GM12878 (cell line): ENCODE results near the gene FXN. TPM values are rescaled to one million over a fixed set of nuclear protein-coding genes. Genes with fewer than 3 reads are reported as not detected.

ENCODE experiments used
- CBFB ChIP-seq: IDR thresholded peaks from 2 replicates; pipeline ENCODE4 v1.6.1; 2016; ENCODE audit warnings: antibody characterized with exemption, low read depth
- DPF2 ChIP-seq: fragments of 450-650 bp; IDR thresholded peaks from 2 replicates; pipeline ENCODE4 v1.6.1; 2017; ENCODE audit warnings: mild to moderate bottlenecking
- EGR1 ChIP-seq, 2 experiments: IDR thresholded peaks; 1 replicate in 1 of 2; 2 replicates in 1 of 2; pipeline ENCODE4 v1.6.1; 2011 to 2012; ENCODE audit warnings: low read depth in 2 of 2, low read length in 2 of 2, borderline replicate concordance in 1 of 2, mild to moderate bottlenecking in 1 of 2, moderate library complexity in 1 of 2
- EZH2 ChIP-seq: IDR thresholded peaks from 2 replicates; pipeline ENCODE4 v1.6.1; 2012; ENCODE audit warnings: low read depth, mild to moderate bottlenecking, control low read depth, inconsistent platforms, low read length, borderline replicate concordance; ENCODE audit not compliant: control insufficient read depth
- NFYA ChIP-seq: IDR thresholded peaks from 2 replicates; pipeline ENCODE4 v1.6.1; 2011; ENCODE audit warnings: low read depth, mild to moderate bottlenecking, low read length, improper control_type of control experiment, borderline replicate concordance
- NRF1 ChIP-seq: conservative IDR thresholded peaks from 2 replicates; pipeline ENCODE4 v1.6.1; 2011; ENCODE audit warnings: mild to moderate bottlenecking, low read depth, low read length, improper control_type of control experiment
- PAX5 ChIP-seq: IDR thresholded peaks from 2 replicates; pipeline ENCODE4 v1.6.1; 2011; ENCODE audit warnings: low read depth, low read length, borderline replicate concordance
- RAD51 ChIP-seq: fragments of 450-650 bp; IDR thresholded peaks from 2 replicates; pipeline ENCODE4 v1.6.1; 2016; ENCODE audit warnings: moderate library complexity, mild to moderate bottlenecking, inconsistent platforms
- SMAD5 ChIP-seq: IDR thresholded peaks from 2 replicates; pipeline ENCODE4 v1.6.1; 2016; ENCODE audit warnings: antibody characterized with exemption, low read depth
- ZBED1 ChIP-seq: IDR thresholded peaks from 2 replicates; pipeline ENCODE4 v1.6.1; 2016; ENCODE audit warnings: borderline replicate concordance
- ZNF274 ChIP-seq: IDR thresholded peaks from one replicate; pipeline ENCODE4 v1.8.0; 2011; ENCODE audit not compliant: insufficient read length, insufficient read depth
- polyA plus RNA-seq, 11 experiments: library from polyadenylated mRNA; depleted of rRNA in 4 of 11; unstranded in 6 of 11; stranded (reverse) in 5 of 11; fragments of >200 nt; fragmentation: Nextera tagmentation in 4 of 11; fragmentation: Illumina TruSeq in 1 of 11; extraction: Ambion mirVana in 4 of 11; extraction: Trizol in 1 of 11; gene quantifications; 1 replicate in 1 of 11; 2 replicates in 10 of 11; pipeline versions ENCODE4 v1.2.1 to v1.2.3, GENCODE V29; 2011 to 2016; ENCODE audit warnings: inconsistent platforms in 2 of 11, missing spikeins in 2 of 11, low read depth in 1 of 11
- total RNA-seq, 4 experiments: library from RNA; depleted of rRNA in 3 of 4; stranded (reverse); fragments of >200 nt in 3 of 4; fragmentation: Illumina TruSeq in 1 of 4; extraction: Trizol in 1 of 4; gene quantifications; 2 replicates each; pipeline versions ENCODE4 v1.2.1 to v1.2.3, GENCODE V29; 2013 to 2021
- TF ChIP-seq, protein P1 (sequence below): IDR thresholded peaks from 2 replicates; pipeline ENCODE4 v1.6.1; 2012; ENCODE audit warnings: mild to moderate bottlenecking, low read depth, low read length
- TF ChIP-seq, protein P2 (sequence below): fragments of 450-650 bp; IDR thresholded peaks from 2 replicates; pipeline ENCODE4 v1.6.1; 2017; ENCODE audit warnings: borderline replicate concordance
- TF ChIP-seq, protein P3 (sequence below): fragments of 450-650 bp; IDR thresholded peaks from 2 replicates; pipeline ENCODE4 v1.6.1; 2018; ENCODE audit warnings: mild to moderate bottlenecking, low read depth, moderate library complexity; ENCODE audit not compliant: partially characterized antibody
- TF ChIP-seq, protein P4 (sequence below): IDR thresholded peaks from 2 replicates; pipeline ENCODE4 v1.6.1; 2011; ENCODE audit warnings: low read depth, low read length, improper control_type of control experiment, borderline replicate concordance
- TF ChIP-seq, protein P5 (sequence below): fragments of 450-650 bp; IDR thresholded peaks from 2 replicates; pipeline ENCODE4 v1.6.1; 2017; ENCODE audit warnings: mild to moderate bottlenecking, moderate library complexity

FXN gene
- total and polyA plus RNA-seq, 10 of the 15 experiments (the other 5 are each of a cell fraction or from before 2014, with no cell fraction given), result 7.3 to 78.0 (median 23.2) TPM

DNA sequence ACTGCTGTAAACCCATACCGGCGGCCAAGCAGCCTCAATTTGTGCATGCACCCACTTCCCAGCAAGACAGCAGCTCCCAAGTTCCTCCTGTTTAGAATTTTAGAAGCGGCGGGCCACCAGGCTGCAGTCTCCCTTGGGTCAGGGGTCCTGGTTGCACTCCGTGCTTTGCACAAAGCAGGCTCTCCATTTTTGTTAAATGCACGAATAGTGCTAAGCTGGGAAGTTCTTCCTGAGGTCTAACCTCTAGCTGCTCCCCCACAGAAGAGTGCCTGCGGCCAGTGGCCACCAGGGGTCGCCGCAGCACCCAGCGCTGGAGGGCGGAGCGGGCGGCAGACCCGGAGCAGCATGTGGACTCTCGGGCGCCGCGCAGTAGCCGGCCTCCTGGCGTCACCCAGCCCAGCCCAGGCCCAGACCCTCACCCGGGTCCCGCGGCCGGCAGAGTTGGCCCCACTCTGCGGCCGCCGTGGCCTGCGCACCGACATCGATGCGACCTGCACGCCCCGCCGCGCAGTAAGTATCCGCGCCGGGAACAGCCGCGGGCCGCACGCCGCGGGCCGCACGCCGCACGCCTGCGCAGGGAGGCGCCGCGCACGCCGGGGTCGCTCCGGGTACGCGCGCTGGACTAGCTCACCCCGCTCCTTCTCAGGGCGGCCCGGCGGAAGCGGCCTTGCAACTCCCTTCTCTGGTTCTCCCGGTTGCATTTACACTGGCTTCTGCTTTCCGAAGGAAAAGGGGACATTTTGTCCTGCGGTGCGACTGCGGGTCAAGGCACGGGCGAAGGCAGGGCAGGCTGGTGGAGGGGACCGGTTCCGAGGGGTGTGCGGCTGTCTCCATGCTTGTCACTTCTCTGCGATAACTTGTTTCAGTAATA lies at the start of gene FXN (continued):
- TF ChIP-seq EZH2, result no peak
- TF ChIP-seq, protein P1, sequence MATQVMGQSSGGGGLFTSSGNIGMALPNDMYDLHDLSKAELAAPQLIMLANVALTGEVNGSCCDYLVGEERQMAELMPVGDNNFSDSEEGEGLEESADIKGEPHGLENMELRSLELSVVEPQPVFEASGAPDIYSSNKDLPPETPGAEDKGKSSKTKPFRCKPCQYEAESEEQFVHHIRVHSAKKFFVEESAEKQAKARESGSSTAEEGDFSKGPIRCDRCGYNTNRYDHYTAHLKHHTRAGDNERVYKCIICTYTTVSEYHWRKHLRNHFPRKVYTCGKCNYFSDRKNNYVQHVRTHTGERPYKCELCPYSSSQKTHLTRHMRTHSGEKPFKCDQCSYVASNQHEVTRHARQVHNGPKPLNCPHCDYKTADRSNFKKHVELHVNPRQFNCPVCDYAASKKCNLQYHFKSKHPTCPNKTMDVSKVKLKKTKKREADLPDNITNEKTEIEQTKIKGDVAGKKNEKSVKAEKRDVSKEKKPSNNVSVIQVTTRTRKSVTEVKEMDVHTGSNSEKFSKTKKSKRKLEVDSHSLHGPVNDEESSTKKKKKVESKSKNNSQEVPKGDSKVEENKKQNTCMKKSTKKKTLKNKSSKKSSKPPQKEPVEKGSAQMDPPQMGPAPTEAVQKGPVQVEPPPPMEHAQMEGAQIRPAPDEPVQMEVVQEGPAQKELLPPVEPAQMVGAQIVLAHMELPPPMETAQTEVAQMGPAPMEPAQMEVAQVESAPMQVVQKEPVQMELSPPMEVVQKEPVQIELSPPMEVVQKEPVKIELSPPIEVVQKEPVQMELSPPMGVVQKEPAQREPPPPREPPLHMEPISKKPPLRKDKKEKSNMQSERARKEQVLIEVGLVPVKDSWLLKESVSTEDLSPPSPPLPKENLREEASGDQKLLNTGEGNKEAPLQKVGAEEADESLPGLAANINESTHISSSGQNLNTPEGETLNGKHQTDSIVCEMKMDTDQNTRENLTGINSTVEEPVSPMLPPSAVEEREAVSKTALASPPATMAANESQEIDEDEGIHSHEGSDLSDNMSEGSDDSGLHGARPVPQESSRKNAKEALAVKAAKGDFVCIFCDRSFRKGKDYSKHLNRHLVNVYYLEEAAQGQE, result no peak
- no peak for TF ChIP-seq ZBED1
- TF ChIP-seq ZNF274, result no peak
- peak; percentile 88 for TF ChIP-seq DPF2
- TF ChIP-seq, protein P2, sequence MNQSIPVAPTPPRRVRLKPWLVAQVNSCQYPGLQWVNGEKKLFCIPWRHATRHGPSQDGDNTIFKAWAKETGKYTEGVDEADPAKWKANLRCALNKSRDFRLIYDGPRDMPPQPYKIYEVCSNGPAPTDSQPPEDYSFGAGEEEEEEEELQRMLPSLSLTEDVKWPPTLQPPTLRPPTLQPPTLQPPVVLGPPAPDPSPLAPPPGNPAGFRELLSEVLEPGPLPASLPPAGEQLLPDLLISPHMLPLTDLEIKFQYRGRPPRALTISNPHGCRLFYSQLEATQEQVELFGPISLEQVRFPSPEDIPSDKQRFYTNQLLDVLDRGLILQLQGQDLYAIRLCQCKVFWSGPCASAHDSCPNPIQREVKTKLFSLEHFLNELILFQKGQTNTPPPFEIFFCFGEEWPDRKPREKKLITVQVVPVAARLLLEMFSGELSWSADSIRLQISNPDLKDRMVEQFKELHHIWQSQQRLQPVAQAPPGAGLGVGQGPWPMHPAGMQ, result no peak
- TF ChIP-seq NRF1, result peak; percentile 56
- TF ChIP-seq, protein P3, sequence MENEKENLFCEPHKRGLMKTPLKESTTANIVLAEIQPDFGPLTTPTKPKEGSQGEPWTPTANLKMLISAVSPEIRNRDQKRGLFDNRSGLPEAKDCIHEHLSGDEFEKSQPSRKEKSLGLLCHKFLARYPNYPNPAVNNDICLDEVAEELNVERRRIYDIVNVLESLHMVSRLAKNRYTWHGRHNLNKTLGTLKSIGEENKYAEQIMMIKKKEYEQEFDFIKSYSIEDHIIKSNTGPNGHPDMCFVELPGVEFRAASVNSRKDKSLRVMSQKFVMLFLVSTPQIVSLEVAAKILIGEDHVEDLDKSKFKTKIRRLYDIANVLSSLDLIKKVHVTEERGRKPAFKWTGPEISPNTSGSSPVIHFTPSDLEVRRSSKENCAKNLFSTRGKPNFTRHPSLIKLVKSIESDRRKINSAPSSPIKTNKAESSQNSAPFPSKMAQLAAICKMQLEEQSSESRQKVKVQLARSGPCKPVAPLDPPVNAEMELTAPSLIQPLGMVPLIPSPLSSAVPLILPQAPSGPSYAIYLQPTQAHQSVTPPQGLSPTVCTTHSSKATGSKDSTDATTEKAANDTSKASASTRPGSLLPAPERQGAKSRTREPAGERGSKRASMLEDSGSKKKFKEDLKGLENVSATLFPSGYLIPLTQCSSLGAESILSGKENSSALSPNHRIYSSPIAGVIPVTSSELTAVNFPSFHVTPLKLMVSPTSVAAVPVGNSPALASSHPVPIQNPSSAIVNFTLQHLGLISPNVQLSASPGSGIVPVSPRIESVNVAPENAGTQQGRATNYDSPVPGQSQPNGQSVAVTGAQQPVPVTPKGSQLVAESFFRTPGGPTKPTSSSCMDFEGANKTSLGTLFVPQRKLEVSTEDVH, result no peak
- TF ChIP-seq, protein P4, sequence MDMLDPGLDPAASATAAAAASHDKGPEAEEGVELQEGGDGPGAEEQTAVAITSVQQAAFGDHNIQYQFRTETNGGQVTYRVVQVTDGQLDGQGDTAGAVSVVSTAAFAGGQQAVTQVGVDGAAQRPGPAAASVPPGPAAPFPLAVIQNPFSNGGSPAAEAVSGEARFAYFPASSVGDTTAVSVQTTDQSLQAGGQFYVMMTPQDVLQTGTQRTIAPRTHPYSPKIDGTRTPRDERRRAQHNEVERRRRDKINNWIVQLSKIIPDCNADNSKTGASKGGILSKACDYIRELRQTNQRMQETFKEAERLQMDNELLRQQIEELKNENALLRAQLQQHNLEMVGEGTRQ, result no peak
- TF ChIP-seq NFYA, result no peak
- TF ChIP-seq EGR1 (IDR thresholded peaks at IDR 0.05; ENCODE audit: borderline replicate concordance in 1 of 2, low read depth in 2 of 2, low read length in 2 of 2), result peak; percentile 59 to 74
- TF ChIP-seq SMAD5, result no peak
- 0 out of 2 replicates have a peak, but pooled peaks have one; percentile 33 for TF ChIP-seq PAX5
- peak; percentile 50; the same call in 1 of the 2 replicates for TF ChIP-seq CBFB
- no peak for TF ChIP-seq RAD51
- TF ChIP-seq, protein P5, sequence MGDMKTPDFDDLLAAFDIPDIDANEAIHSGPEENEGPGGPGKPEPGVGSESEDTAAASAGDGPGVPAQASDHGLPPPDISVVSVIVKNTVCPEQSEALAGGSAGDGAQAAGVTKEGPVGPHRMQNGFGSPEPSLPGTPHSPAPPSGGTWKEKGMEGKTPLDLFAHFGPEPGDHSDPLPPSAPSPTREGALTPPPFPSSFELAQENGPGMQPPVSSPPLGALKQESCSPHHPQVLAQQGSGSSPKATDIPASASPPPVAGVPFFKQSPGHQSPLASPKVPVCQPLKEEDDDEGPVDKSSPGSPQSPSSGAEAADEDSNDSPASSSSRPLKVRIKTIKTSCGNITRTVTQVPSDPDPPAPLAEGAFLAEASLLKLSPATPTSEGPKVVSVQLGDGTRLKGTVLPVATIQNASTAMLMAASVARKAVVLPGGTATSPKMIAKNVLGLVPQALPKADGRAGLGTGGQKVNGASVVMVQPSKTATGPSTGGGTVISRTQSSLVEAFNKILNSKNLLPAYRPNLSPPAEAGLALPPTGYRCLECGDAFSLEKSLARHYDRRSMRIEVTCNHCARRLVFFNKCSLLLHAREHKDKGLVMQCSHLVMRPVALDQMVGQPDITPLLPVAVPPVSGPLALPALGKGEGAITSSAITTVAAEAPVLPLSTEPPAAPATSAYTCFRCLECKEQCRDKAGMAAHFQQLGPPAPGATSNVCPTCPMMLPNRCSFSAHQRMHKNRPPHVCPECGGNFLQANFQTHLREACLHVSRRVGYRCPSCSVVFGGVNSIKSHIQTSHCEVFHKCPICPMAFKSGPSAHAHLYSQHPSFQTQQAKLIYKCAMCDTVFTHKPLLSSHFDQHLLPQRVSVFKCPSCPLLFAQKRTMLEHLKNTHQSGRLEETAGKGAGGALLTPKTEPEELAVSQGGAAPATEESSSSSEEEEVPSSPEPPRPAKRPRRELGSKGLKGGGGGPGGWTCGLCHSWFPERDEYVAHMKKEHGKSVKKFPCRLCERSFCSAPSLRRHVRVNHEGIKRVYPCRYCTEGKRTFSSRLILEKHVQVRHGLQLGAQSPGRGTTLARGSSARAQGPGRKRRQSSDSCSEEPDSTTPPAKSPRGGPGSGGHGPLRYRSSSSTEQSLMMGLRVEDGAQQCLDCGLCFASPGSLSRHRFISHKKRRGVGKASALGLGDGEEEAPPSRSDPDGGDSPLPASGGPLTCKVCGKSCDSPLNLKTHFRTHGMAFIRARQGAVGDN, result peak; percentile 93
